GM10266 (cell line): ENCODE measurements around the gene CHST10.

ENCODE experiments used
- DNase-seq: peaks from one replicate; pipeline ENCODE4 v3.0.0; 2012; ENCODE audit errors: extremely low spot score
- CTCF ChIP-seq: IDR thresholded peaks from 2 replicates; pipeline ENCODE4 v1.5.1; 2012; ENCODE audit warnings: mild to moderate bottlenecking, low read depth; ENCODE audit not compliant: control insufficient read depth, insufficient read depth; ENCODE audit errors: missing control alignments

Gene CHST10

GRCh38 chr2:100394111-100394641 is 23.3 kb downstream of the CHST10 start:
- peak; percentile 70 for DNase-seq
- TF ChIP-seq CTCF: no peak

GRCh38 chr2:100393362-100393761 is 24.1 kb downstream of the CHST10 start:
- TF ChIP-seq CTCF: no peak
- no peak for DNase-seq

- DNase-seq: no peak
- no peak for TF ChIP-seq CTCF
Measured at GRCh38 chr2:100392715-100393114, 24.8 kb downstream of the CHST10 start.

- DNase-seq: no peak
- TF ChIP-seq CTCF: no peak
Measured at GRCh38 chr2:100391735-100392515, 25.5 kb downstream of the CHST10 start.

GRCh38 chr2:100390001-100390940 is 27.2 kb downstream of the CHST10 start:
- TF ChIP-seq CTCF: no peak

GRCh38 chr2:100388703-100389102 is 28.8 kb downstream of the CHST10 start:
- DNase-seq: no peak
- TF ChIP-seq CTCF: no peak

More at GRCh38 chr2:100390001-100390940, 27.2 kb downstream of the CHST10 start:
- no peak for DNase-seq
